Stomach (tissue), 9 donors: ENCODE results near the gene OBP2A. TPM values are rescaled to one million over a fixed set of nuclear protein-coding genes. Genes with fewer than 3 reads are reported as not detected.

ENCODE experiments used
- DNase-seq, 2 donors: peaks; one replicate each; pipeline versions ENCODE4 v3.0.0 to v3.0.0-alpha.2; 2013 to 2019
- H3K27ac ChIP-seq, 5 donors: fragments of 200-600 bp in 4 of 5; sonication (generic) in 4 of 5; one replicate each; pipeline ENCODE4 v1.5.1; 2013 to 2019; ENCODE audit warnings: mild to moderate bottlenecking in 1 of 5, moderate library complexity in 1 of 5
- H3K27me3 ChIP-seq, 3 donors: fragments of 200-600 bp; sonication (generic); one replicate each; pipeline ENCODE4 v1.5.1; 2017 to 2019; ENCODE audit warnings: mixed run types in 1 of 3
- H3K36me3 ChIP-seq, 4 donors: fragments of 200-600 bp; sonication (generic); 1 replicate in 3 of 4; 2 replicates in 1 of 4; pipeline ENCODE4 v1.5.1; 2016 to 2019
- H3K4me1 ChIP-seq, 4 donors: fragments of 200-600 bp; sonication (generic); one replicate each; pipeline ENCODE4 v1.5.1; 2016 to 2019
- H3K4me3 ChIP-seq, 4 donors: fragments of 200-600 bp; sonication (generic) in 3 of 4; one replicate each; pipeline ENCODE4 v1.5.1; 2016 to 2019; ENCODE audit warnings: mild to moderate bottlenecking in 1 of 4
- H3K9me3 ChIP-seq, 4 donors: fragments of 200-600 bp; sonication (generic); one replicate each; pipeline ENCODE4 v1.5.1; 2016 to 2019
- EP300 ChIP-seq: sonication (generic); formaldehyde crosslinking; IDR thresholded peaks from one replicate; pipeline ENCODE4 v1.6.1; 2017; ENCODE audit warnings: antibody characterized with exemption
- POLR2A ChIP-seq, 4 donors: fragments of 450-650 bp; IDR thresholded peaks; one replicate each; pipeline ENCODE4 v1.6.1; 2016; ENCODE audit warnings: antibody characterized with exemption in 4 of 4, control low read depth in 2 of 4, mild to moderate bottlenecking in 1 of 4, moderate library complexity in 1 of 4
- POLR2AphosphoS5 ChIP-seq, 3 donors: sonication (generic); formaldehyde crosslinking; IDR thresholded peaks; one replicate each; pipeline ENCODE4 v1.6.1; 2016; ENCODE audit warnings: antibody characterized with exemption in 3 of 3
- WGBS, 5 donors: extraction: QIAGEN DNeasy Blood & Tissue Kit in 3 of 5; methylation state at CpG; one replicate each; pipeline versions ENCODE4 v1.1.5 to v1.1.7; 2013 to 2018; 5-methylcytosine and 5-hydroxymethylcytosine counted together
- intact Hi-C: fragments of 100-400 bp; cut with DNase I; formaldehyde crosslinking; loops from one replicate; pipeline ENCODE4 v1.15.1; 2023; ENCODE audit warnings: low total_unique reads
- polyA plus RNA-seq, 3 donors: library from polyadenylated mRNA; stranded (reverse); fragments of 200-250 nt; gene quantifications; one replicate each; pipeline ENCODE4 v1.2.3, GENCODE V29; 2013
- total RNA-seq, 5 donors: library from RNA; depleted of rRNA; stranded (reverse); fragments of >200 nt; gene quantifications; one replicate each; pipeline versions ENCODE4 v1.1.0 to v1.2.3, GENCODE V29; 2014 to 2016
- TF ChIP-seq, protein P1 (sequence below), 7 experiments: fragments of 450-650 bp in 4 of 7; fragments of 200-600 bp in 3 of 7; sonication (generic) in 3 of 7; IDR thresholded peaks; one replicate each; pipeline ENCODE4 v1.5.1; 2016 to 2019; ENCODE audit warnings: antibody characterized with exemption in 7 of 7, control low read depth in 2 of 7, mild to moderate bottlenecking in 1 of 7
- donor health status: healthy with polysubstance abuse.
- donor health status: Bipolar disorder and iron deficiency.
- donor health status: healthy.

Gene OBP2A
- total and polyA plus RNA-seq, 8 donors = not detected

DNA sequence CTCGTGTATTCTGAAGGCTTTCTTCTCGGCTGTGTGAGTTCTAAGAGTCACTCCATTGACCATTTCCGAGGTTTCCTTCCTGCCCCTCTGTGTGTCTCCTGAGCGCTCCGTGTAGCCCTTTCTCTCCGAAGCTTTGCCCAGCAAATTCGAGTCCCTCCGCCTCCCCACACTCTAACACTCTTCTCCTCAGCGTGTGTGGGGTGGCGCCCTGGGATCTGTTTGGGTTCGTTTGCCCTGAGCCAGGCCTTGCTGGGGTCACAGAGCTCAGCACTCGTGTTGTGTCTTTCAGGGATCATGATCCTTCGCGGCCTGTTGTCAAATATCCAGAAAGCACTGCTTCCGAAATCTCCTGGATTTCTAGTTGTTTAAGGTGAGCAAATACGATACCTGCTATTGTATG lies 10.0 kb downstream of the OBP2A start:
- Histone ChIP-seq H3K27ac (no peak overlapping the region), H3K4me3 (no peak overlapping the region), H3K4me1 (no peaks in the 10 kb centered on the region), H3K9me3 (no peaks in the 10 kb centered on the region), H3K27me3 (peaks cover 0 to 14% (median 0%) of the 10 kb centered on the region in 3 donors), H3K36me3 (no peaks in the 10 kb centered on the region)
- whole genome bisulfite sequencing, 5 donors = 68 to 74% (median 71%) methylated on average over 16 of the region's 16 CpGs
- TF ChIP-seq POLR2AphosphoS5 (IDR thresholded peaks at IDR 0.05) (no peak), EP300 (no peak), POLR2A (IDR thresholded peaks at IDR 0.05) (no peak)
- TF ChIP-seq, protein P1, sequence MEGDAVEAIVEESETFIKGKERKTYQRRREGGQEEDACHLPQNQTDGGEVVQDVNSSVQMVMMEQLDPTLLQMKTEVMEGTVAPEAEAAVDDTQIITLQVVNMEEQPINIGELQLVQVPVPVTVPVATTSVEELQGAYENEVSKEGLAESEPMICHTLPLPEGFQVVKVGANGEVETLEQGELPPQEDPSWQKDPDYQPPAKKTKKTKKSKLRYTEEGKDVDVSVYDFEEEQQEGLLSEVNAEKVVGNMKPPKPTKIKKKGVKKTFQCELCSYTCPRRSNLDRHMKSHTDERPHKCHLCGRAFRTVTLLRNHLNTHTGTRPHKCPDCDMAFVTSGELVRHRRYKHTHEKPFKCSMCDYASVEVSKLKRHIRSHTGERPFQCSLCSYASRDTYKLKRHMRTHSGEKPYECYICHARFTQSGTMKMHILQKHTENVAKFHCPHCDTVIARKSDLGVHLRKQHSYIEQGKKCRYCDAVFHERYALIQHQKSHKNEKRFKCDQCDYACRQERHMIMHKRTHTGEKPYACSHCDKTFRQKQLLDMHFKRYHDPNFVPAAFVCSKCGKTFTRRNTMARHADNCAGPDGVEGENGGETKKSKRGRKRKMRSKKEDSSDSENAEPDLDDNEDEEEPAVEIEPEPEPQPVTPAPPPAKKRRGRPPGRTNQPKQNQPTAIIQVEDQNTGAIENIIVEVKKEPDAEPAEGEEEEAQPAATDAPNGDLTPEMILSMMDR (IDR thresholded peaks at IDR 0.05) = no peak
- intact Hi-C loops = no loop called here
- no peak for DNase-seq

DNA sequence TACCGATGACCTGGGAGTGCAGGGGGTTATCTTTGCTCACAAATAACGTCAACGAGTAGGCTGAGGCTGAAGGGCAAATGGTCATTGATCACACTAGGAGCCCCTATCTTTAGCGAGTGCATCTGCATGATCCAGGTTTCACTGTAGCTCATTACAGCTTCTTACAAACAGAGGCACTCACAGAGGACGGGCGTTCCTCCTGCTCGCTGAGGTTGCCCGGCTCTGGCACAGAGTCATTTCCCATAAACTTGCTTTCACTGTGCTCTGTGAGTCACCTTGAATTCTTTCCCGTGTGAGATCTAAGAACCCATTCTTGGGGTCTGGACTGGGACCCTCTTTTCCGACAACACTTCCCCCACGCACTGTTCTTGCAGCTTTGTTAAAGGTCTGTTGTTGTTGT lies 13.7 kb downstream of the OBP2A start:
- Histone ChIP-seq H3K9me3 (peaks cover 0 to 13% (median 6%) of the 10 kb centered on the region in 4 donors), H3K27ac (no peak overlapping the region), H3K36me3 (no peaks in the 10 kb centered on the region), H3K4me3 (no peak overlapping the region), H3K27me3 (peaks cover 0 to 45% (median 10%) of the 10 kb centered on the region in 3 donors), H3K4me1 (no peaks in the 10 kb centered on the region)
- intact Hi-C loops = no loop called here
- no peak for TF ChIP-seq EP300
- 40 to 48% (median 45%) methylated on average over 11 of the region's 11 CpGs for WGBS, 5 donors
- no peak for DNase-seq

DNA sequence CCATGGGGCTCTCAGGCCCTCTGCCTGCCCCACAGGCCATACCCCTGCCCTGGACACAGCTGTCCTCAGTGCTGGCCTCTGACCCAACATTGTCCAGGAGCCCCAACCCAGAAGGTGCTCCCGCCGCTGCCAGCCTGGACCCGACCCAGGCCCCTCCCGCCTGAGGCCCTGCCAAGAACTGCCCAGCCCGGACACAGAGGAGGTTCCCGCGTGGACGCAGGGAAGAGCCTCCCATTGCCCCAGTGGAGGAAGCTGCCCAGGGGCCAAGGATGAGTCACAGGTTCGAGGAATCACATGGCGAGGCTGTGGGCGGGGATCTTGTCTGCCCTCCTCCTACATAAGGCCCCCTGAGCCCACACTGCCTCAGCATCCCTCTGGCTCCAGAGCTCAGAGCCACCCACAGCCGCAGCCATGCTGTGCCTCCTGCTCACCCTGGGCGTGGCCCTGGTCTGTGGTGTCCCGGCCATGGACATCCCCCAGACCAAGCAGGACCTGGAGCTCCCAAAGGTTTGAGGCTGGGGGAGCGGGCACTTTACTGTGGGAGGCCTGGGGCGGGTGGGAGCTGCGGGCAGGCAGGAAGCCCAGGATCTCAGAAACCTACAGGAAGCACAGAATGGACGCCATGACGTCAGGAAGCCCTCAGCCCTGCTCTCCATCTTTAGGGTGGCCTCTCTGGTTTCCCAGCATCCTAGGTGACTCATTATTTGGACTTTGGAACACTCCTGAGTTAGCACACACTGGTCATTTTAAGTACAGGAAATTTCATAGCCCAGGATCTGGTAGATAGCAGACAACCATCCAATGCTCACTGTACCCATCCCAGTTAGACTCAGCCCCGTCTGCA lies 15.7 kb downstream of the OBP2A start, which contains the start of gene PAEP:
Gene PAEP, plus strand, starts transcription at position 366 of the 844 bp plus-strand sequence.
- peaks cover 0 to 65% (median 19%) of the 10 kb centered on the region in 3 donors for H3K27me3 ChIP-seq
- peaks cover 0 to 13% (median 6%) of the 10 kb centered on the region in 4 donors for H3K9me3 ChIP-seq
- H3K4me3 ChIP-seq = no peak within 1 kb of the TSS
- H3K36me3 ChIP-seq = no peaks in the 10 kb centered on the region
- TF ChIP-seq POLR2AphosphoS5 (IDR thresholded peaks at IDR 0.05) (no peak), EP300 (no peak)
- H3K4me1 ChIP-seq = no peaks in the 10 kb centered on the region
- intact Hi-C loops = no loop called here
- WGBS, 5 donors = 68 to 89% (median 80%) methylated on average over 11 to 20 of the region's 20 CpGs
- DNase-seq = no peak
- no peak within 1 kb of the TSS for H3K27ac ChIP-seq

DNA sequence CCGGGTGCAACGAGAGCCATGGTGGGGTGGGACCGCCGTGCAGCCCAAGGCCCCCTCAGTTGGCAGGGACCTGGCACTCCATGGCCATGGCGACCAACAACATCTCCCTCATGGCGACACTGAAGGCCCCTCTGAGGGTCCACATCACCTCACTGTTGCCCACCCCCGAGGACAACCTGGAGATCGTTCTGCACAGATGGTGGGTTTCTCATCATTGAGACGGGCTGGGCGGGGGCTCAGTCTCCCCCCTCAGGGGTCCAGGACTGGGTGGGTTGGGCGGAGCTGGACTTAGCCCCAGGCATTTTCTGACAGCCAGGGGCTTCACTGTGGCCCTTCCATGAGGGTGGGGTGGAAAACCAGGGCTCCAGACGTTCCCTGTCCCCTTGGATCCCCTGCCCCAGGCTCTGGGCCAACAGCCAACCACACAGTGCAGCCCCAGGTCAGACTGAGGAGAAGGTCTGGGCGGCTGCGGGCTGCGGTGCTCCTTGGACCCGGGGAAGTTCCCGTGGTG lies 16.4 kb downstream of the OBP2A start:
- peak in 1 of 2 donors; percentile 16 for DNase-seq
- Histone ChIP-seq H3K4me3 (no peak overlapping the region), H3K27me3 (peaks cover 0 to 69% (median 19%) of the 10 kb centered on the region in 3 donors), H3K27ac (no peak overlapping the region), H3K4me1 (no peaks in the 10 kb centered on the region), H3K9me3 (peaks cover 0 to 13% (median 6%) of the 10 kb centered on the region in 4 donors), H3K36me3 (no peaks in the 10 kb centered on the region)
- WGBS, 5 donors = 78 to 91% (median 85%) methylated on average over 6 to 17 of the region's 17 CpGs
- TF ChIP-seq POLR2A (IDR thresholded peaks at IDR 0.05) (no peak), POLR2AphosphoS5 (IDR thresholded peaks at IDR 0.05) (no peak), EP300 (no peak)
- TF ChIP-seq, protein P1 (IDR thresholded peaks at IDR 0.05) = no peak
- intact Hi-C loops = no loop called here

DNA sequence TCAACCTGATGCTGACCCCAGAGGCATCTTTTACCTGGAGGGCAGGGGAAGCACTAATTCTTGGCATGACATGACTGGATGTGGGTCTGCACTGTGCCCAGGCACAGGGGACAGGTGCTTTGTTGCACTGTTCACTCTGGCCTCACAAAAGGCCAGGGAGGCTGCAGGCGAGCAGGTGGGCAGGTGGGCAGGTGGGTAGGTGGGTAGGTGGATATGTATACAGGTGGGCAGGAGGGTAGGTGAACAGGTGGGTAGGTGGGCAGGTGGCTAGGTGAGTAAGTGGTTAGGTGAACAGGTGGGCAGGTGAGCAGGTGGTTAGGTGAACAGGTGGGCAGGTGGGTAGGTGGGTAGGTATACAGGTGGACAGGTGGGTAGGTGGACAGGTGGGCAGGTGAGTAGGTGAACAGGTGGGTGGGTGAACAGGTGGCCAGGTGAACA lies 17.1 kb downstream of the OBP2A start:
- Histone ChIP-seq H3K9me3 (peaks cover 0 to 13% (median 6%) of the 10 kb centered on the region in 4 donors), H3K4me1 (no peaks in the 10 kb centered on the region), H3K27me3 (peaks cover 0 to 73% (median 19%) of the 10 kb centered on the region in 3 donors), H3K27ac (no peak overlapping the region), H3K4me3 (no peak overlapping the region), H3K36me3 (no peaks in the 10 kb centered on the region)
- no peak for DNase-seq
- intact Hi-C loops = no loop called here
- whole genome bisulfite sequencing, 5 donors = 65 to 76% (median 71%) methylated on average over 1 of the region's 1 CpG
- TF ChIP-seq EP300 = no peak
- TF ChIP-seq, protein P1 (IDR thresholded peaks at IDR 0.05) = no peak
- no peak for TF ChIP-seq POLR2A (IDR thresholded peaks at IDR 0.05)
- TF ChIP-seq POLR2AphosphoS5 (IDR thresholded peaks at IDR 0.05) = no peak
